HCT116 (cell line): ENCODE results near the gene ARHGEF12. TPM values are rescaled to one million over a fixed set of nuclear protein-coding genes. Genes with fewer than 3 reads are reported as not detected.

Source experiments
- ATAC-seq: fragments of 200-7000 bp; cut with Tn5 transposase; 2 replicates; pipeline ENCODE4 v1.9.1; 2020; ENCODE audit warnings: mild to moderate bottlenecking, moderate library complexity
- BruUV-seq: library from RNA; stranded (reverse); fragments of 400-500 nt; replicated peaks from 2 replicates; lab custom pipeline; 2021; lab: Mats Ljungman, UMichigan
- CTCF ChIA-PET: fragments of 300-600 bp; sonication (Branson Sonifier 250); formaldehyde crosslinking; loops from one replicate; lab custom pipeline; 2021; ENCODE audit warnings: antibody characterized with exemption; lab: Charles Lee
- POLR2A ChIA-PET: fragments of 300-600, 350-600 bp; sonication (Branson Sonifier 250); formaldehyde crosslinking; loops from one replicate; lab custom pipeline; 2021; ENCODE audit warnings: antibody characterized with exemption; lab: Charles Lee
- RAD21 ChIA-PET, 2 experiments: fragments of 300-600 bp; sonication (Branson Sonifier 250); formaldehyde crosslinking; loops; one replicate each; lab custom pipeline; 2023; ENCODE audit warnings: low total read pairs in 2 of 2; ENCODE audit not compliant: uncharacterized antibody in 2 of 2, unreplicated experiment in 2 of 2, low non-redundant PET in 1 of 2; lab: Charles Lee
- DNase-seq: peaks from one replicate; pipeline ENCODE4 v3.0.0-alpha.2; 2010; ENCODE audit warnings: low read depth, low spot score
- H2AFZ ChIP-seq: fragments of 200-600 bp; shearing (Covaris generic), sonication (generic); 2 replicates; pipeline ENCODE4 v1.6.1; 2017; ENCODE audit warnings: low read depth, mixed run types, mixed read lengths, antibody characterized with exemption, low read length; ENCODE audit not compliant: poor library complexity, severe bottlenecking
- H3K27ac ChIP-seq: 2 replicates; pipeline ENCODE4 v1.5.1; 2012; ENCODE audit warnings: low read depth, low read length
- H3K27me3 ChIP-seq: fragments of 200-600 bp; sonication (generic); 2 replicates; pipeline ENCODE4 v1.6.1; 2016; ENCODE audit warnings: mixed run types, low read length, mixed read lengths; ENCODE audit not compliant: insufficient read depth
- H3K36me3 ChIP-seq, 2 experiments: fragments of 200-500 bp in 1 of 2; fragments of 200-600 bp in 1 of 2; sonication (Bioruptor generic) in 1 of 2; sonication (generic) in 1 of 2; 2 replicates each; pipeline versions ENCODE4 v1.5.1 to v1.6.1; 2014 to 2016; ENCODE audit warnings: low read length in 2 of 2, inconsistent platforms in 1 of 2, mixed read lengths in 1 of 2, mixed run types in 1 of 2; ENCODE audit not compliant: insufficient read depth in 2 of 2, control insufficient read depth in 1 of 2
- H3K4me1 ChIP-seq, 2 experiments: fragments of 200-600 bp in 1 of 2; sonication (generic) in 1 of 2; 2 replicates each; pipeline versions ENCODE4 v1.5.1 to v1.6.1; 2012 to 2017; ENCODE audit warnings: low read length in 2 of 2, inconsistent platforms in 1 of 2, mild to moderate bottlenecking in 1 of 2, mixed read lengths in 1 of 2, mixed run types in 1 of 2, moderate library complexity in 1 of 2; ENCODE audit not compliant: insufficient read depth in 2 of 2, control insufficient read depth in 1 of 2
- H3K4me2 ChIP-seq: fragments of 200-600 bp; sonication (generic); 2 replicates; pipeline ENCODE4 v1.6.1; 2017; ENCODE audit warnings: mixed run types, low read length, mixed read lengths
- H3K4me3 ChIP-seq, 2 experiments: fragments of 200-600 bp in 1 of 2; sonication (generic) in 1 of 2; replicated peaks in 1 of 2; 2 replicates each; pipeline ENCODE4 v1.5.1; 2011 to 2016; ENCODE audit warnings: low read length in 2 of 2, control low read depth in 1 of 2, low read depth in 1 of 2, mild to moderate bottlenecking in 1 of 2, mixed read lengths in 1 of 2, mixed run types in 1 of 2
- H3K79me2 ChIP-seq: fragments of 200-600 bp; sonication (generic); 2 replicates; pipeline ENCODE4 v1.6.1; 2017; ENCODE audit warnings: mild to moderate bottlenecking, mixed run types, low read length, moderate library complexity, mixed read lengths; ENCODE audit not compliant: insufficient read depth
- H3K9ac ChIP-seq: fragments of 200-600 bp; sonication (generic); 2 replicates; pipeline ENCODE4 v1.6.1; 2016; ENCODE audit warnings: low read length, mixed read lengths
- H3K9me2 ChIP-seq: fragments of 200-600 bp; sonication (generic), shearing (Covaris generic); 2 replicates; pipeline ENCODE4 v1.6.1; 2017; ENCODE audit warnings: mixed run types, mild to moderate bottlenecking, moderate library complexity; ENCODE audit not compliant: insufficient read depth
- H3K9me3 ChIP-seq, 2 experiments: fragments of 200-500 bp in 1 of 2; fragments of 200-600 bp in 1 of 2; sonication (Bioruptor generic) in 1 of 2; sonication (generic) in 1 of 2; 2 replicates each; pipeline ENCODE4 v1.6.1; 2014 to 2017; ENCODE audit warnings: low read length in 2 of 2, mixed read lengths in 2 of 2, inconsistent platforms in 1 of 2, low read depth in 1 of 2, mild to moderate bottlenecking in 1 of 2, mixed run types in 1 of 2, moderate library complexity in 1 of 2; ENCODE audit not compliant: control insufficient read depth in 1 of 2, insufficient read depth in 1 of 2
- H4K20me1 ChIP-seq: fragments of 200-600 bp; sonication (generic), shearing (Covaris generic); 2 replicates; pipeline ENCODE4 v1.6.1; 2017; ENCODE audit warnings: mixed run types, mild to moderate bottlenecking, moderate library complexity; ENCODE audit not compliant: insufficient read depth
- CBX3 ChIP-seq: IDR thresholded peaks from 2 replicates; pipeline ENCODE4 v1.6.1; 2012; ENCODE audit warnings: low read depth
- EGR1 ChIP-seq: IDR thresholded peaks from 2 replicates; pipeline ENCODE4 v1.6.1; 2012; ENCODE audit warnings: low read depth
- ELF1 ChIP-seq: IDR thresholded peaks from 2 replicates; pipeline ENCODE4 v1.6.1; 2012; ENCODE audit warnings: low read depth, borderline replicate concordance
- EZH2 ChIP-seq: fragments of 200-600 bp; sonication (generic); IDR thresholded peaks from 2 replicates; pipeline ENCODE4 v1.6.1; 2017; ENCODE audit warnings: antibody characterized with exemption, mixed run types
- MAX ChIP-seq: IDR thresholded peaks from 2 replicates; pipeline ENCODE4 v1.6.1; 2012
- POLR2A ChIP-seq: IDR thresholded peaks from 2 replicates; pipeline ENCODE4 v1.7.0; 2011; ENCODE audit warnings: borderline replicate concordance; ENCODE audit not compliant: insufficient read depth, insufficient read length; ENCODE audit errors: extremely low read depth
- POLR2AphosphoS5 ChIP-seq: IDR thresholded peaks from 2 replicates; pipeline ENCODE4 v1.6.1; 2011; ENCODE audit warnings: mild to moderate bottlenecking, low read depth, low read length, moderate library complexity
- RAD21 ChIP-seq: IDR thresholded peaks from 2 replicates; pipeline ENCODE4 v1.6.1; 2012; ENCODE audit warnings: low read depth, mild to moderate bottlenecking
- REST ChIP-seq: IDR thresholded peaks from 2 replicates; pipeline ENCODE4 v1.6.1; 2012; ENCODE audit warnings: low read depth
- SRF ChIP-seq: IDR thresholded peaks from 2 replicates; pipeline ENCODE4 v1.6.1; 2012; ENCODE audit warnings: low read depth
- TCF7L2 ChIP-seq: IDR thresholded peaks from 2 replicates; pipeline ENCODE4 v1.7.0; 2011; ENCODE audit warnings: borderline replicate concordance, inconsistent platforms; ENCODE audit not compliant: insufficient read depth, insufficient read length; ENCODE audit errors: extremely low read depth
- ZBTB33 ChIP-seq: IDR thresholded peaks from 2 replicates; pipeline ENCODE4 v1.6.1; 2011; ENCODE audit warnings: mild to moderate bottlenecking, low read length, moderate library complexity; ENCODE audit not compliant: insufficient replicate concordance; ENCODE audit errors: extremely low read depth
- intact Hi-C: fragments of 100-400 bp; cut with micrococcal nuclease; formaldehyde crosslinking; loops from 2 replicates; pipeline ENCODE4 v1.10.0; 2022
- total RNA-seq: library from RNA; stranded (reverse); gene quantifications from one replicate; pipeline ENCODE4 v1.2.1, GENCODE V29; 2021; ENCODE audit not compliant: unreplicated experiment

The ARHGEF12 gene
- total RNA-seq, 1 experiment from 2014 or later, result 81.4 TPM

GRCh38 chr11:120509346-120510053, 173.3 kb downstream of the ARHGEF12 start:
- DNase-seq (no peak), ATAC-seq (no peak)
- POLR2A ChIA-PET, result no interaction called here
- intact Hi-C loops, result loop anchor here (2.0 to 5.0 kb wide), 5 partner anchors 293 to 1081 kb away; no protein-coding TSS in a partner anchor
- CTCF ChIA-PET, result interaction anchor here (1.1 to 1.3 kb wide), 2 partner anchors 10 to 421 kb away, joined by 3 read pairs; no protein-coding TSS in a partner anchor
- TF ChIP-seq RAD21 (no peak), POLR2AphosphoS5 (no peak), REST (no peak), SRF (no peak), ZBTB33 (no peak), EGR1 (no peak), EZH2 (no peak), POLR2A (no peak), TCF7L2 (no peak), CBX3 (no peak), MAX (no peak), ELF1 (no peak)
- Histone ChIP-seq H3K27ac (no peak overlapping the region), H3K9ac (no peak overlapping the region), H2AFZ (no peak overlapping the region), H3K9me3 (no peaks in the 10 kb centered on the region), H3K4me3 (no peak overlapping the region), H3K36me3 (no peaks in the 10 kb centered on the region), H3K4me2 (no peak overlapping the region), H3K27me3 (no peaks in the 10 kb centered on the region), H3K4me1 (no peaks in the 10 kb centered on the region; a peak in 1 of 4 replicates), H4K20me1 (no peaks in the 10 kb centered on the region), H3K9me2 (no peaks in the 10 kb centered on the region), H3K79me2 (no peaks in the 10 kb centered on the region)
- RAD21 ChIA-PET, result no interaction called here
- BruUV-seq, result no TSS peak
